Right lobe of liver (tissue), 6 donors: ENCODE results near the gene NPAS2. TPM values are rescaled to one million over a fixed set of nuclear protein-coding genes. Genes with fewer than 3 reads are reported as not detected.

Source experiments
- ATAC-seq, 4 donors: fragments of 200-7000 bp; cut with Tn5 transposase; one replicate each; pipeline ENCODE4 v1.9.1; 2020; ENCODE audit warnings: mild to moderate bottlenecking in 4 of 4, moderate library complexity in 4 of 4
- DNase-seq, 3 donors: peaks; one replicate each; pipeline ENCODE4 v3.0.0-alpha.2; 2020
- H3K27ac ChIP-seq, 3 donors: fragments of 200-600 bp; one replicate each; pipeline ENCODE4 v1.8.0; 2022
- H3K27me3 ChIP-seq, 2 donors: fragments of 200-600 bp; one replicate each; pipeline ENCODE4 v1.8.0; 2022
- H3K36me3 ChIP-seq, 4 donors: fragments of 200-600 bp; sonication (generic) in 1 of 4; one replicate each; pipeline versions ENCODE4 v1.5.1 to v1.8.0; 2017 to 2022; ENCODE audit warnings: control low read depth in 1 of 4
- H3K4me1 ChIP-seq, 4 donors: fragments of 200-600 bp; sonication (generic) in 1 of 4; one replicate each; pipeline versions ENCODE4 v1.5.1 to v1.8.0; 2017 to 2022; ENCODE audit warnings: control low read depth in 1 of 4
- H3K4me3 ChIP-seq, 3 donors: fragments of 200-600 bp; one replicate each; pipeline ENCODE4 v1.8.0; 2022
- H3K9me3 ChIP-seq, 4 donors: fragments of 200-600 bp; sonication (generic) in 1 of 4; one replicate each; pipeline versions ENCODE4 v1.5.1 to v1.8.0; 2017 to 2022; ENCODE audit warnings: control low read depth in 1 of 4
- POLR2A ChIP-seq: fragments of 450-650 bp; IDR thresholded peaks from one replicate; pipeline ENCODE4 v1.6.1; 2017; ENCODE audit warnings: antibody characterized with exemption, mild to moderate bottlenecking
- WGBS: methylation state at CpG from one replicate; pipeline ENCODE4 v1.1.6; 2018; ENCODE audit warnings: low coverage, low lambda C conversion rate; ENCODE audit not compliant: insufficient coverage; ENCODE audit errors: missing lambda C conversion rate; 5-methylcytosine and 5-hydroxymethylcytosine counted together
- intact Hi-C, 2 donors: fragments of 100-400 bp; cut with DNase I; formaldehyde crosslinking; loops; one replicate each; pipeline versions ENCODE4 v1.11.2 to v1.14.1; 2022
- total RNA-seq, 6 experiments: library from RNA; depleted of rRNA in 2 of 6; stranded (reverse); fragments of >200 nt in 2 of 6; fragmentation: NEBNext Ultra II Directional in 3 of 6; extraction: Animal tissue kit (Norgen Biotek cat#: 25700) in 3 of 6; gene quantifications; one replicate each; pipeline versions ENCODE4 v1.1.0 to v1.2.4, GENCODE V29; 2016 to 2023
- TF ChIP-seq, protein P1 (sequence below), 4 donors: fragments of 200-600 bp in 3 of 4; fragments of 450-650 bp in 1 of 4; IDR thresholded peaks; one replicate each; pipeline versions ENCODE4 v1.5.1 to v1.8.0; 2016 to 2022; ENCODE audit warnings: antibody characterized with exemption in 4 of 4, mild to moderate bottlenecking in 2 of 4
- donor health status: DM: no; HTN: yes; CAD: no.
- donor health status: DM: no; HTN: no; CAD: no.
- donor health status: DM: no; HTN: no; CAD: no.
- donor health status: DM: no; HTN: yes; CAD: no.
- donor health status: DM: no; HTN: yes; CAD: no.

Gene NPAS2
- total RNA-seq, 6 experiments from 2014 or later: 8.8 to 33.3 (median 24.5) TPM

DNA sequence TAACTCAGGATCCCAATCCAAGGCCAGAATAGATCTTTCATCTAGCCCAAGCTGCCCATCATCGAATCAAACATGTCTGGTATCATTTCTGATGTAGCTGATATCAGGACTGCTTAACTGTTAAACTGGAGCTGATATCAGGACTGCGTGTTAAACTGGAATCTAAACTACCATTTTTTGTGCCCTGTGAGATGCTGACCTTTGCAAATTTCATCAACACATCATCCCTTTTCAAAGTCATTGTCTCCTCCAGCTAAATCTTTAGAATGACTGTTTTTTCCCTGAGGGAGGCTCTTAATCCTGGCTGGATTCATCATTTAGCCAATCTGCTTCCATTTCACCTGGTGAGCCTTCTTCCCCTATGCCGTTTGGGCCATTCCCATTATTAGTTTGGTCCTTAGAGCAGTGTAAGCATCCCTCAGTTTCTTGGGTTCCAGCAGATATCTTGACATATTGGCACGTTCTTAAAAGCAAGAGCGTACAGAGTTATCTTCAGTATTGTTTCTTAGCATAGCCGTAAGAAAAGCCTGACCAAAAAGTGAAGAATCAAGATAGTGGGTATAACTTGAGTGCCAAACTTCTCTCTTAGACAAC is 194.4 kb downstream of the NPAS2 start:
- intact Hi-C loops: no loop called here
- 79% methylated on average over 6 of the region's 6 CpGs for WGBS
- DNase-seq (no peak), ATAC-seq (no peak)
- no peaks in the 10 kb centered on the region for H3K27me3 ChIP-seq
- H3K4me1 ChIP-seq: peaks cover 0 to 6% (median 0%) of the 10 kb centered on the region in 4 donors
- H3K4me3 ChIP-seq: no peak overlapping the region
- no peaks in the 10 kb centered on the region for H3K9me3 ChIP-seq
- H3K36me3 ChIP-seq: peaks cover 0 to 22% (median 8%) of the 10 kb centered on the region in 4 donors
- no peak overlapping the region for H3K27ac ChIP-seq
- no peak for TF ChIP-seq POLR2A
- TF ChIP-seq, protein P1, sequence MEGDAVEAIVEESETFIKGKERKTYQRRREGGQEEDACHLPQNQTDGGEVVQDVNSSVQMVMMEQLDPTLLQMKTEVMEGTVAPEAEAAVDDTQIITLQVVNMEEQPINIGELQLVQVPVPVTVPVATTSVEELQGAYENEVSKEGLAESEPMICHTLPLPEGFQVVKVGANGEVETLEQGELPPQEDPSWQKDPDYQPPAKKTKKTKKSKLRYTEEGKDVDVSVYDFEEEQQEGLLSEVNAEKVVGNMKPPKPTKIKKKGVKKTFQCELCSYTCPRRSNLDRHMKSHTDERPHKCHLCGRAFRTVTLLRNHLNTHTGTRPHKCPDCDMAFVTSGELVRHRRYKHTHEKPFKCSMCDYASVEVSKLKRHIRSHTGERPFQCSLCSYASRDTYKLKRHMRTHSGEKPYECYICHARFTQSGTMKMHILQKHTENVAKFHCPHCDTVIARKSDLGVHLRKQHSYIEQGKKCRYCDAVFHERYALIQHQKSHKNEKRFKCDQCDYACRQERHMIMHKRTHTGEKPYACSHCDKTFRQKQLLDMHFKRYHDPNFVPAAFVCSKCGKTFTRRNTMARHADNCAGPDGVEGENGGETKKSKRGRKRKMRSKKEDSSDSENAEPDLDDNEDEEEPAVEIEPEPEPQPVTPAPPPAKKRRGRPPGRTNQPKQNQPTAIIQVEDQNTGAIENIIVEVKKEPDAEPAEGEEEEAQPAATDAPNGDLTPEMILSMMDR (IDR thresholded peaks at IDR 0.05): no peak

DNA sequence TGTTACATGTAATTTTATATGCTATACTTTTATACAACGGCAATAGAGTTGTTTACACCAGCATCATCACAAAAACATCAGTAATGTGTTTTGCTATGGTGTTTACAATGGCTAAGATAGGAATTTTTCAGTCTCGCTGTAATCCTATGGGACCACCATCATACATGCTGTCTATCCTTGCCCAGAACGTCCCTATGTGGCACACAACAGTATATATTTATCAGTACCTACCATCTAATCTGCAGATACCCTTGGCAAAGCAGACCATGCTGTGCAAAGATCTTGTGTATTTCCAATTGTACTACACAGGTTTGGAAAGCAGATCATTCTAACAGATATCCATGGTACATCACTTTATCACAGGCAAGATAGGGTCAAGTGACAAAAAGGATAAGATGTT is 197.4 kb downstream of the NPAS2 start:
- intact Hi-C loops: no loop called here

DNA sequence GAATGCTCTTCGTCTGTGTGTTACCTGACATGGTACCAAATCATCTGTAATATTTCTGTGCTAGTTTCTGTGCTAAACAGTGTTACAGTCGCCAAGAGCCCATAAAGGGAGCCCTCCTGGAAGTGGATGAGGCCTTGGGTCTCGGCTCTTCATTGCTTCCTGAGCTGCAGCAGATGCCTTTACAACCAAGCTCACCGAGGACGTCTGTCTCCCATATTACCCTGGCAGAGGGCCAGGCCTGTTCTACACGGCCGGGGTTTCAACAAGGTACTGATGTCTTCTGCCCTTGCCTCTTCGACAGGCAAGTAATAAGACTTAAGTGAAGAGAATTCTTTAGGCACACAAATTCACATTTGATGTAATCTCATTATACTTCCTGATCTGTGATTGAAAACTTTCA is 199.0 kb downstream of the NPAS2 start:
- no peak overlapping the region for H3K4me3 ChIP-seq
- ATAC-seq (no peak), DNase-seq (no peak)
- TF ChIP-seq, protein P1 (IDR thresholded peaks at IDR 0.05): no peak
- no peak for TF ChIP-seq POLR2A
- H3K4me1 ChIP-seq: no peaks in the 10 kb centered on the region
- 61% methylated on average over 7 of the region's 8 CpGs for WGBS
- H3K36me3 ChIP-seq: peaks cover 0 to 39% (median 15%) of the 10 kb centered on the region in 4 donors
- no peaks in the 10 kb centered on the region for H3K27me3 ChIP-seq
- no peak overlapping the region for H3K27ac ChIP-seq
- H3K9me3 ChIP-seq: no peaks in the 10 kb centered on the region
- intact Hi-C loops: no loop called here

More for the DNA sequence above, 197.4 kb downstream of the NPAS2 start:
- H3K27ac ChIP-seq: no peak overlapping the region
- TF ChIP-seq, protein P1 (IDR thresholded peaks at IDR 0.05): no peak
- H3K9me3 ChIP-seq: no peaks in the 10 kb centered on the region
- H3K27me3 ChIP-seq: no peaks in the 10 kb centered on the region
- H3K4me3 ChIP-seq: no peak overlapping the region
- peaks cover 0 to 38% (median 14%) of the 10 kb centered on the region in 4 donors for H3K36me3 ChIP-seq
- peaks cover 0 to 3% (median 0%) of the 10 kb centered on the region in 4 donors for H3K4me1 ChIP-seq
- DNase-seq (no peak), ATAC-seq (no peak)
- 82% methylated on average over 3 of the region's 3 CpGs for WGBS

DNA sequence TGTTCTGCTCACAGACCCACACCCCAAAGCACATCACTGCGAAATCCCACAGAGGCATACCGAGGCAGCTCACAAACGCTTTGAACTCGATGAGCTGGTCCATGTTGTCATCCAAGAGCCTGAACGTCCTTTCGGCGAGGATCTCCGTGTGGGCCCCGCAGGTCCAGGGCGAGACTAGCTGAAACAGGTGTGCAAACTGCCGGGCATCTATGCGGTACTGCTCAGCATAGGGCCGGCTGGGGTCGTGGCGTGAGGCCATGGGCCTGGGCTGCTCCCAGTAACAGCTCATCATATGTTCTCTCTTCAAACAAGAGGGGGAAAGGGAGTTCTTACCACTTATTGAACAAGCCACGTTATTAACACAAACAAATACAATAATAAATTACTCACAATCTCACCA is 202.3 kb downstream of the NPAS2 start:
- Histone ChIP-seq H3K36me3 (peaks cover 0 to 49% (median 23%) of the 10 kb centered on the region in 4 donors), H3K9me3 (no peaks in the 10 kb centered on the region), H3K27me3 (no peaks in the 10 kb centered on the region), H3K4me3 (no peak overlapping the region), H3K27ac (no peak overlapping the region), H3K4me1 (no peaks in the 10 kb centered on the region)
- ATAC-seq: peak in 1 of 4 donors; percentile 46
- no peak for DNase-seq
- TF ChIP-seq, protein P1 (IDR thresholded peaks at IDR 0.05): no peak
- no peak for TF ChIP-seq POLR2A
- intact Hi-C loops: no loop called here
- WGBS: 83% methylated on average over 11 of the region's 16 CpGs
